ENCODE data around the gene DDX4.

DNA sequence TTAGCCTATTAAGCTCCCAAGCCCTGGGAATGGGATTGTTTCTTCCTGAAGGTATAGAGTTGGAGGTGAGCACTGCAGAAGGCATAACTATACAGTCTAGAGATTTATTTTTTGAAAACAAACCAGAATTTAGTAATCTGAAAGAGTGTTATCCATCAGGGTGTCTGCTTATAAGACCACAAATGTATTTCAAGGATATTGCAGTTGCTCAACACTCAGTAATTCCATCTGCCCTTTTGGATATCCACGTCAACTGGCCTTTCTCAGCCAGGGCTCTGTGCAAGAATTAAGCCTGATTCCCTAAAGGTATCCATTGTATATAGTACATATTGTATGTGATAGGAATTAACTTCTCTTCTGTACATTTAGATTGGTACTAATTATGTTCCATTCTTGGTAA, 98.3 kb downstream of the DDX4 start:
- TF ChIP-seq, protein P1, sequence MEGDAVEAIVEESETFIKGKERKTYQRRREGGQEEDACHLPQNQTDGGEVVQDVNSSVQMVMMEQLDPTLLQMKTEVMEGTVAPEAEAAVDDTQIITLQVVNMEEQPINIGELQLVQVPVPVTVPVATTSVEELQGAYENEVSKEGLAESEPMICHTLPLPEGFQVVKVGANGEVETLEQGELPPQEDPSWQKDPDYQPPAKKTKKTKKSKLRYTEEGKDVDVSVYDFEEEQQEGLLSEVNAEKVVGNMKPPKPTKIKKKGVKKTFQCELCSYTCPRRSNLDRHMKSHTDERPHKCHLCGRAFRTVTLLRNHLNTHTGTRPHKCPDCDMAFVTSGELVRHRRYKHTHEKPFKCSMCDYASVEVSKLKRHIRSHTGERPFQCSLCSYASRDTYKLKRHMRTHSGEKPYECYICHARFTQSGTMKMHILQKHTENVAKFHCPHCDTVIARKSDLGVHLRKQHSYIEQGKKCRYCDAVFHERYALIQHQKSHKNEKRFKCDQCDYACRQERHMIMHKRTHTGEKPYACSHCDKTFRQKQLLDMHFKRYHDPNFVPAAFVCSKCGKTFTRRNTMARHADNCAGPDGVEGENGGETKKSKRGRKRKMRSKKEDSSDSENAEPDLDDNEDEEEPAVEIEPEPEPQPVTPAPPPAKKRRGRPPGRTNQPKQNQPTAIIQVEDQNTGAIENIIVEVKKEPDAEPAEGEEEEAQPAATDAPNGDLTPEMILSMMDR (IDR thresholded peaks at IDR 0.05), result no peak
- no peak for TF ChIP-seq POLR2A (IDR thresholded peaks at IDR 0.05)

All from tibial nerve (tissue), 3 donors.